ENCODE measurements around the gene PSD4.

PSD4 gene

GRCh38 chr2:113179446-113180045 lies 5.8 kb downstream of the PSD4 start:
- no peak for DNase-seq
- intact Hi-C loops (cut with DNase I) = no loop called here

GRCh38 chr2:113180131-113180946 lies 6.6 kb downstream of the PSD4 start:
- DNase-seq = no peak
- intact Hi-C loops (cut with DNase I) = no loop called here

- DNase-seq = peak in 2 of 42 donors; percentile 11 to 41
These were observed 7.7 kb downstream of the PSD4 start for GRCh38 chr2:113181258-113182051.

GRCh38 chr2:113182471-113183260 lies 8.9 kb downstream of the PSD4 start:
- intact Hi-C loops (cut with DNase I) = no loop called here
- DNase-seq = no peak

More at GRCh38 chr2:113181258-113182051, 7.7 kb downstream of the PSD4 start:
- intact Hi-C loops (cut with DNase I) = no loop called here

- DNase-seq = no peak
- intact Hi-C loops (cut with DNase I) = no loop called here
These were observed 9.5 kb downstream of the PSD4 start for GRCh38 chr2:113183264-113183663.

- intact Hi-C loops (cut with DNase I) = no loop called here
- DNase-seq = no peak
These were observed 9.9 kb downstream of the PSD4 start for GRCh38 chr2:113183703-113184102.

- intact Hi-C loops (cut with DNase I) = no loop called here
- no peak for DNase-seq
These were observed 10.9 kb downstream of the PSD4 start for GRCh38 chr2:113184531-113185230.

GRCh38 chr2:113185664-113186432 lies 12.1 kb downstream of the PSD4 start:
- intact Hi-C loops (cut with DNase I) = no loop called here
- peak in 36 of 42 donors; percentile 10 to 75 (median 50) for DNase-seq

- no peak for DNase-seq
- intact Hi-C loops (cut with DNase I) = no loop called here
These were observed 12.6 kb downstream of the PSD4 start for GRCh38 chr2:113186433-113186796.

GRCh38 chr2:113187771-113188170 lies 14.0 kb downstream of the PSD4 start:
- intact Hi-C loops (cut with DNase I) = no loop called here
- DNase-seq = no peak

GRCh38 chr2:113190871-113191270 lies 17.1 kb downstream of the PSD4 start:
- intact Hi-C loops (cut with DNase I) = no loop called here
- DNase-seq = no peak

GRCh38 chr2:113192459-113193100 lies 18.8 kb downstream of the PSD4 start:
- DNase-seq = no peak
- intact Hi-C loops (cut with DNase I) = no loop called here

- intact Hi-C loops (cut with DNase I) = loop anchor here (5.0 kb wide), 1 partner anchor 59 kb away; no protein-coding TSS in a partner anchor
- DNase-seq = no peak
These were observed 22.2 kb downstream of the PSD4 start for GRCh38 chr2:113195923-113196501.

- intact Hi-C loops (cut with DNase I) = loop anchor here (5.0 kb wide), 1 partner anchor 60 kb away; no protein-coding TSS in a partner anchor
- DNase-seq = no peak
These were observed 23.1 kb downstream of the PSD4 start for GRCh38 chr2:113196839-113197238.

GRCh38 chr2:113197347-113198047 lies 23.7 kb downstream of the PSD4 start:
- intact Hi-C loops (cut with DNase I) = loop anchor here (5.0 kb wide), 1 partner anchor 60 kb away; no protein-coding TSS in a partner anchor
- no peak for DNase-seq

Data from head of caudate nucleus (tissue), 42 donors.